ENCODE measurements around the gene PDE6D. TPM values are rescaled to one million over a fixed set of nuclear protein-coding genes. Genes with fewer than 3 reads are reported as not detected.
"Not testable (repeated sequence)": the region's sequence is repeated elsewhere in the genome, so short reads cannot be mapped to it uniquely, and the experiment has no call there.

The PDE6D gene
- polyA plus RNA-seq, 1 donor: 26.9 TPM

GRCh38 chr2:231720987-231721966 is 59.8 kb downstream of the PDE6D start:
- DNase-seq: no peak

- no peak for DNase-seq
These were observed 60.6 kb downstream of the PDE6D start for GRCh38 chr2:231720292-231720986.

GRCh38 chr2:231718799-231719198 is 62.3 kb downstream of the PDE6D start:
- no peak for DNase-seq

- peak; percentile 73 for DNase-seq
These were observed 63.6 kb downstream of the PDE6D start for GRCh38 chr2:231717281-231718171.

GRCh38 chr2:231716666-231717280 is 64.3 kb downstream of the PDE6D start:
- DNase-seq: no peak

GRCh38 chr2:231715988-231716616 is 65.0 kb downstream of the PDE6D start:
- DNase-seq: no peak

GRCh38 chr2:231715499-231715837 is 65.6 kb downstream of the PDE6D start:
- DNase-seq: no peak

- peak; percentile 75 for DNase-seq
These were observed 66.2 kb downstream of the PDE6D start for GRCh38 chr2:231714639-231715498.

- peak; percentile 70 for DNase-seq
These were observed 67.1 kb downstream of the PDE6D start for GRCh38 chr2:231713730-231714638.

GRCh38 chr2:231713406-231713729 is 67.7 kb downstream of the PDE6D start:
- DNase-seq: not testable (repeated sequence)

- DNase-seq: not testable (repeated sequence)
These were observed 68.5 kb downstream of the PDE6D start for GRCh38 chr2:231712451-231713021.

- DNase-seq: no peak
These were observed 69.2 kb downstream of the PDE6D start for GRCh38 chr2:231711677-231712450.

GRCh38 chr2:231710799-231711676 is 70.0 kb downstream of the PDE6D start:
- no peak for DNase-seq

- DNase-seq: peak; percentile 83
These were observed 70.9 kb downstream of the PDE6D start for GRCh38 chr2:231709981-231710798.

GRCh38 chr2:231709636-231709980 is 71.5 kb downstream of the PDE6D start:
- no peak for DNase-seq

All from left kidney (tissue), 2 donors.